K562 (cell line): Measurements from ENCODE around the gene ZNF319. TPM values are rescaled to one million over a fixed set of nuclear protein-coding genes. Genes with fewer than 3 reads are reported as not detected.
A peak's percentile ranks its signal among the peaks of the same experiment; 100 is the strongest.

Experiments
- ARID4B ChIP-seq: sonication (generic); formaldehyde crosslinking; IDR thresholded peaks from 2 replicates; pipeline ENCODE4 v1.8.0; 2022; ENCODE audit warnings: mild to moderate bottlenecking, missing genetic modification reagents
- CTBP1 ChIP-seq: fragments of 450-650 bp; IDR thresholded peaks from 2 replicates; pipeline ENCODE4 v1.6.1; 2016; ENCODE audit warnings: borderline replicate concordance
- ETS2 ChIP-seq: IDR thresholded peaks from 2 replicates; pipeline ENCODE4 v1.6.1; 2016; ENCODE audit warnings: borderline replicate concordance, missing genetic modification characterization, mild to moderate bottlenecking, moderate library complexity, missing compliant biosample characterization; ENCODE audit not compliant: poor library complexity, severe bottlenecking
- FOSL1 ChIP-seq: fragments of 200-800 bp; sonication (Bioruptor generic); conservative IDR thresholded peaks from 2 replicates; pipeline ENCODE4 v1.6.1; 2016; ENCODE audit warnings: missing genetic modification characterization, missing compliant biosample characterization
- MCM3 ChIP-seq: fragments of 450-650 bp; IDR thresholded peaks from 2 replicates; pipeline ENCODE4 v1.6.1; 2016
- MLX ChIP-seq, 2 experiments: fragments of 450-650 bp in 1 of 2; sonication (generic) in 1 of 2; formaldehyde crosslinking; conservative IDR thresholded peaks; 2 replicates each; pipeline versions ENCODE4 v1.4.0 to v1.8.1; 2020 to 2022; ENCODE audit warnings: mild to moderate bottlenecking in 1 of 2, missing genetic modification reagents in 1 of 2
- NR1H2 ChIP-seq: sonication (generic); formaldehyde crosslinking; IDR thresholded peaks from 2 replicates; pipeline ENCODE4 v1.4.0; 2020; ENCODE audit warnings: mild to moderate bottlenecking, missing genetic modification reagents
- POLR2AphosphoS2 ChIP-seq: IDR thresholded peaks from 2 replicates; pipeline ENCODE4 v1.6.1; 2012; ENCODE audit warnings: low read length, improper control_type of control experiment
- RBM39 ChIP-seq: fragments of 200-400 bp; formaldehyde crosslinking; optimal IDR thresholded peaks from 2 replicates; pipeline ENCODE3; 2018; ENCODE audit warnings: low read depth, low read length
- TAF1 ChIP-seq: IDR thresholded peaks from 2 replicates; pipeline ENCODE4 v1.6.1; 2011; ENCODE audit warnings: mild to moderate bottlenecking, low read length, moderate library complexity; ENCODE audit not compliant: insufficient read depth, control insufficient read depth, severe bottlenecking; ENCODE audit errors: extremely low read depth
- TCF7L2 ChIP-seq: fragments of 150-350 bp; IDR thresholded peaks from 2 replicates; pipeline ENCODE4 v1.6.1; 2016; ENCODE audit warnings: low read depth, mild to moderate bottlenecking, low read length, moderate library complexity
- TFAP4 ChIP-seq: sonication (generic); formaldehyde crosslinking; IDR thresholded peaks from 2 replicates; pipeline ENCODE4 v1.8.0; 2022; ENCODE audit warnings: missing genetic modification reagents, mild to moderate bottlenecking, moderate library complexity, borderline replicate concordance
- TGIF2 ChIP-seq: sonication (generic); formaldehyde crosslinking; IDR thresholded peaks from 2 replicates; pipeline ENCODE4 v1.8.1; 2022; ENCODE audit warnings: mild to moderate bottlenecking, missing genetic modification reagents, moderate library complexity
- VEZF1 ChIP-seq: fragments of 200-800 bp; sonication (Bioruptor generic); IDR thresholded peaks from 2 replicates; pipeline ENCODE4 v1.6.1; 2017; ENCODE audit warnings: missing genetic modification characterization, missing compliant biosample characterization
- XRCC5 ChIP-seq: fragments of 200-400 bp; formaldehyde crosslinking; IDR thresholded peaks from 2 replicates; pipeline ENCODE4 v1.6.1; 2017; ENCODE audit warnings: low read depth, mild to moderate bottlenecking, low read length
- ZKSCAN1 ChIP-seq: fragments of 150-350 bp; IDR thresholded peaks from 2 replicates; pipeline ENCODE4 v1.6.1; 2016; ENCODE audit warnings: low read depth, low read length
- ZNF740 ChIP-seq, 3 experiments: fragments of 200-800 bp in 1 of 3; sonication (Bioruptor generic) in 1 of 3; sonication (generic) in 1 of 3; formaldehyde crosslinking in 1 of 3; IDR thresholded peaks; 2 replicates each; pipeline versions ENCODE4 v1.6.1 to v1.8.0; 2016 to 2022; ENCODE audit warnings: mild to moderate bottlenecking in 2 of 3, missing compliant biosample characterization in 2 of 3, missing genetic modification characterization in 2 of 3, missing genetic modification reagents in 1 of 3
- ZNF778 ChIP-seq: fragments of 450-650 bp; formaldehyde crosslinking; IDR thresholded peaks from 2 replicates; pipeline ENCODE4 v1.4.0; 2020; ENCODE audit warnings: mild to moderate bottlenecking, moderate library complexity
- polyA plus RNA-seq, 8 experiments: library from polyadenylated mRNA; depleted of rRNA in 4 of 8; stranded (reverse) in 5 of 8; unstranded in 3 of 8; fragments of >200 nt; fragmentation: Nextera tagmentation in 2 of 8; fragmentation: Illumina TruSeq in 1 of 8; extraction: Ambion mirVana in 2 of 8; extraction: Trizol in 1 of 8; gene quantifications; 2 replicates each; pipeline versions ENCODE4 v1.2.1 to v1.2.3, GENCODE V29; 2011 to 2014; ENCODE audit warnings: inconsistent platforms in 1 of 8, missing spikeins in 1 of 8
- total RNA-seq, 7 experiments: library from RNA; depleted of rRNA in 6 of 7; stranded (reverse); fragments of >200 nt in 6 of 7; fragmentation: Illumina TruSeq in 2 of 7; extraction: Trizol in 2 of 7; gene quantifications; 2 replicates each; pipeline versions ENCODE4 v1.2.1 to v1.2.3, GENCODE V29; 2011 to 2021; ENCODE audit warnings: low replicate concordance in 1 of 7

ZNF319 gene
- total and polyA plus RNA-seq, 9 of the 15 experiments (the other 6 are each of a cell fraction or from before 2014, with no cell fraction given): 0.20 to 5.7 (median 1.4) TPM

GRCh38 chr16:57999971-58000705, at the start of gene ZNF319 (continued):
- TF ChIP-seq TFAP4 (CRISPR knock-in tag) (peak; percentile 42; the same call in 1 of the 2 replicates), VEZF1 (CRISPR knock-in tag) (peak; percentile 97), MCM3 (no peak), TCF7L2 (no peak), MLX (CRISPR knock-in tag; conservative IDR thresholded peaks at IDR 0.05) (no peak), ZNF740 (CRISPR knock-in tag; IDR thresholded peaks at IDR 0.05) (peak; percentile 47; the same call in 1 of the 2 replicates), ZNF740 (tag; IDR thresholded peaks at IDR 0.05) (no peak), NR1H2 (CRISPR knock-in tag) (0 out of 2 replicates have a peak, but pooled peaks have one; percentile 34), ZKSCAN1 (no peak), TAF1 (peak; percentile 55), ETS2 (no peak), RBM39 (no peak), POLR2AphosphoS2 (no peak), XRCC5 (no peak), ZNF778 (CRISPR knock-in tag) (no peak), ARID4B (CRISPR knock-in tag) (peak; percentile 78; the same call in 1 of the 2 replicates), TGIF2 (CRISPR knock-in tag) (no peak), FOSL1 (no peak), CTBP1 (peak; percentile 10; the same call in 1 of the 2 replicates)
